Measurements from ENCODE around the gene C12orf43.

Gene C12orf43

DNA sequence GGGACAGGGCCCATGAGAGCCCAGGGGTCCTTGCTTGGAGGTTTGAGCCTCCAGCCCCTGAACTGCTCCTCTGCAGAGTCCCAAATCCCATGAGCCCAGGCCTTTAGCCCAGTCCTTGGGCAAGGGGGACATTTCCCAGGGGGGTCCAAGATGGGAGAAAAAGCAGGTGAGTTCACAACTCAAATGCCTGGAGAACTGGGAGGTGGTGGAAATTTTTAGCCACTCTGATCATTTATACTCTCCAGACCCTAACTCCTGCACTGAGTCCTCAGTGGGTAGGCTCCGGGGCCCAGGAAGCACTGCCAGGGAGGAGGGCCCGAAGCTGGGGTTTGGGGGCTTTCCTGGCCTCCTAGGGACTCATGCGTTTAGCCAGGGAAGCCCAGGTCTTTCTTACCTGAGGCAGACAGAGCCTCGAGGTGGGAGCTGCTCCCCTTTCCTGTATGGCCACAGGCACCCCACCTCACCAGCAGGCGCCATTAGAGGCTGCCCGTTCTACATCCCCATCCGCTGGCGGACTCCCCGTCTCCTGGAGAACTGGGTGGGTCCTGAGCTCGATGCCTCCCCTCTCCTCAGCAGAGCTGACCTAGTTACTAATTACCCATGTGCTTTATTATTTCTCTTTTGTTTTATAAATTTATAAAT, 36.9 kb downstream of the C12orf43 start:
- DNase-seq (ENCODE audit: low read depth, low spot score): no peak

DNA sequence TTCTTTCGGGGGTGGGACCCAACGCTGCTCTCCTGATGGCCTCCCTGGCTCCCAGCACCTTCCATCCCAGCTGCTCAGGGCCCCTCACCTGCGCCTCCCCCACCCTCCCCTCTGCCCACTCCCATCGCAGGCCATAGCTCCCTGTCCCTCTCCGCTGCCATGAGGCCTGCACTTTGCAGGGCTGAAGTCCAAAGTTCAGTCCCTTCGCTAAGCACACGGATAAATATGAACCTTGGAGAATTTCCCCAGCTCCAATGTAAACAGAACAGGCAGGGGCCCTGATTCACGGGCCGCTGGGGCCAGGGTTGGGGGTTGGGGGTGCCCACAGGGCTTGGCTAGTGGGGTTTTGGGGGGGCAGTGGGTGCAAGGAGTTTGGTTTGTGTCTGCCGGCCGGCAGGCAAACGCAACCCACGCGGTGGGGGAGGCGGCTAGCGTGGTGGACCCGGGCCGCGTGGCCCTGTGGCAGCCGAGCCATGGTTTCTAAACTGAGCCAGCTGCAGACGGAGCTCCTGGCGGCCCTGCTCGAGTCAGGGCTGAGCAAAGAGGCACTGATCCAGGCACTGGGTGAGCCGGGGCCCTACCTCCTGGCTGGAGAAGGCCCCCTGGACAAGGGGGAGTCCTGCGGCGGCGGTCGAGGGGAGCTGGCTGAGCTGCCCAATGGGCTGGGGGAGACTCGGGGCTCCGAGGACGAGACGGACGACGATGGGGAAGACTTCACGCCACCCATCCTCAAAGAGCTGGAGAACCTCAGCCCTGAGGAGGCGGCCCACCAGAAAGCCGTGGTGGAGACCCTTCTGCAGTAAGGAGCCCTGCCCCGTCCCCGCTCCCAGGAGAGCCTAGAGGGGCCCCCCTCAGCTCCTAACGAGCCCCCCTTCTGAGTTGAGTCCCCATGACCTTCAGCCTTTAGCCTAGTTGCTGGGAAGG, 37.7 kb downstream of the C12orf43 start, which contains the start of gene HNF1A:
HNF1A (plus strand) TSS at position 248 of the 924 bp plus-strand sequence; CDS start at position 474, 226 bp downstream.
- DNase-seq (ENCODE audit: low read depth, low spot score): no peak

DNA sequence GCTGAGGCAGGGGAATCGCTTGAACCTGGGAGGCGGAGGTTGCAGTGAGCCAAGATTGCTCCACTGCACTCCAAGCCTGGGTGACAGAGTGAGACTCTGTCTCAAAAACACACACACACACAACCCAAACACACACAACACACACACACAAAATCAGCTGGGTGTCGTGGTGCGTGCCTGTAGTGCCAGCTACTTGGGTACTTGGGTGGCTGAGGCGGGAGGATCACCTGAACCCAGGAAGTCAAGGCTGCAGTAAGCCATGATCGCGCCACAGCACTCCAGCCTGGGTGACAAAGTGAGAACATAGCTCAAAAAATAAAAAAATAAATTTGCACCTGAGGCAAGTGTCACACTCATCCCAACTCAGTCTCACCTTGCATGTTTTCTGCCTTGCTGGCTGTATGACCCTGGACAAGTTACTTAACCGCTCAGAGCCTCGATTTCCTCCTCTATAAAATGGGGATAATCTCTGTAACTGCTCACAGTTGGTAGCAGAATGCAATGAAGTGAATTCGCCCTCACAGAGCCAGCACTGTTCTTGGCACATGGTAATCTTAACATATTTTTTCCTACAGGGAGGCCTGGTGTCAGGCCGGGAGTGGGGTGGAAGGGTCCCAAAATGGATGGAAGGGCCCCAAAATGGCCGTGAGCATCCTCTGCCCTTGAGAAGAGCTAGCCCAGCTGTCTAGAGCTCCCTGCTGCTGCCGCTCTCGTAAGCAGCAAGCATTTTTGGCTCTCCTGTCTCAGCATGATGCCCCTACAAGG, 38.6 kb downstream of the C12orf43 start:
- DNase-seq (ENCODE audit: low read depth, low spot score): no peak

DNA sequence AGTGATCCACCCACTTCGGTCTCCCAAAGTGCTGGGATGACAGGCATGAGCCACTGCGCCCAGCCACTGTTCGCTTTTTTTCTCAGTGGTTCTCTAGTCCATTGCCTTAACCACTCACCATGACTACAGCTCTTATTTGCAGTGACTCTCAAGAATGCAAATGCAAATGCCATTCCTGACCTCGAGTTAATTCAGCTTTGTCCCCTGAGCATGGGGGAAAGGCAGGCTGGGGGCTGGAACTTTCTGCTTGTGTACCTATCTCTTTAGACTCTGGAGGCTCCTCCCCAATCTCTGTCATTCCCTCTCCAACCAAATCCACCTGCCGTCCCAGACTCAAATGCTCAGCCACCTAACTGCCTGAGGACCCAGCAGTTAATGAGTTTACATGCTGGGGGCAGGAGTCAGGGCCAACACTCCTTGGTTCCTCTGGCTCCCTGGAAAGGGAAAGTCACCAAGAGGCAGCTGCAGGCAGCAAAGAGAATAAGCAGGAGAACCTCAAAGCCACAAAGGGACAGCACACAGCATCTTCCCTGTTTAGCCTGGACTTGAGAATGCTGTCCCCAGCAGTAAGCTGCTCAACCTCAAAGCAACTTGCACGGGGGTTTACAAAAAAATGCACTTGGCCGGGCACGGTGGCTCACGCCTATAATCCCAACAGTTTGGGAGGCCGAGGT, 43.3 kb downstream of the C12orf43 start:
- peak; percentile 81 for DNase-seq (ENCODE audit: low read depth, low spot score)

DNA sequence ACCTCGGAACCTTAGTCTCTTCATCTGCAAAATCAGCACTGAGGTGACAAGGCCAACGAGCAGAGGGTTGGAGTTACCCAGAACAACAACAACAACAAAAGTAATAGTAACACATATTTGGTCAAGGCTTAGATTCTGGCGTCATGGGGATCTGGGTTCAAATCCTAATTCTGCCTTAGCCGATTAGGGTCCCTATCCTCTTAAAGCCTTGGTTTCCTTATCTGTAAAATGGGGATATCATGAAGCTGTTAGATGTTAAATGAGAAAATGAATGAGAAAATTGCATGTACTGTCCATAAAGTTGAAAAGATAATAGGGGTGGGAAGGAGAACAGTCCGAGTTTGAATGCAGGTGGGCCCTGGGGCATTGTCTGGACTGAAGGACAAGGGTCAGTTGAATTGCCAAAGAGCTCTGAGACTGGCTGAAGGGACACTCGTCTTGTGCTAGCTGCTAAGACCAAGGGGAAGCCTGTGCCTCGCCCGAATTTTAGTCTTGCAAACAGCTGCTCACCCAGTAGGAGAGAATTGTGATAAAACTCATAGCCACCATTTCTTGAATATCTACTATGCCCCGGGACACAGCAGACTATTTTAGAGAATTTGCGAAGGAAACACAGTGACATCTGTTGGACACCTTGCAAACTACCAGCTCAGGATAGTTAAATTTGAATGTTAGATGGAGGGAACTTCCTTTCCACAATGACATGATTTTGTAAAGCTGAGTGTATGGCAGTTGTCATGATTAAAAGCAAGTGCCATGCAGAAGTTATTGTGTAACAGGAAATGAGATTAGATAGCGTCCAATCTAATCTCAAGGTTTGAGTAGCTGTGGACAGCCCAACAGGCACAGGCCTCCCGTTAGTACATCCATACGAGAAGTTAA, 44.7 kb downstream of the C12orf43 start:
- peak; percentile 72 for DNase-seq (ENCODE audit: low read depth, low spot score)

GRCh38 chr12:120970310-120970709, 46.0 kb downstream of the C12orf43 start:
- no peak for DNase-seq (ENCODE audit: low read depth, low spot score)

GRCh38 chr12:120965534-120966091, 50.7 kb downstream of the C12orf43 start:
- DNase-seq (ENCODE audit: low read depth, low spot score): no peak

DNA sequence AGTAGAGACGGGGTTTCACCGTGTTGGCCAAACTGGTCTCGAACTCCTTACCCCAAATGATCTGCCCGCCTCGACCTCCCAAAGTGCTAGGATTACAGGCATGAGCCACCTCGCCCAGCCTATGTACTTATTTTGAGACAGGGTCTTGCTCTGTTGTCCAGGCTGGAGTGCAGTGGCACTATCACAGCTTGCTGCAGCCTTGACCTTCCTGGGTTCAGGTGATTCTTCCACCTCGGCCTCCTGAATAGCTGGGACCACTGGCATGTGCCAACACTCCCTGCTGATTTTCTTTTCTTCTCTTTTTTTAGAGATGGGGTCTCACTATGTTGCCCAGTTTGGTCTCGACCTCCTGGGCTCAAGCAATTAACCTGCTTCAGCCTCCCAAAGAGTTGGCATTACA, 52.0 kb downstream of the C12orf43 start:
- DNase-seq (ENCODE audit: low read depth, low spot score): no peak

- no peak for DNase-seq (ENCODE audit: low read depth, low spot score)
These were observed 53.7 kb downstream of the C12orf43 start for GRCh38 chr12:120962532-120963020.

DNA sequence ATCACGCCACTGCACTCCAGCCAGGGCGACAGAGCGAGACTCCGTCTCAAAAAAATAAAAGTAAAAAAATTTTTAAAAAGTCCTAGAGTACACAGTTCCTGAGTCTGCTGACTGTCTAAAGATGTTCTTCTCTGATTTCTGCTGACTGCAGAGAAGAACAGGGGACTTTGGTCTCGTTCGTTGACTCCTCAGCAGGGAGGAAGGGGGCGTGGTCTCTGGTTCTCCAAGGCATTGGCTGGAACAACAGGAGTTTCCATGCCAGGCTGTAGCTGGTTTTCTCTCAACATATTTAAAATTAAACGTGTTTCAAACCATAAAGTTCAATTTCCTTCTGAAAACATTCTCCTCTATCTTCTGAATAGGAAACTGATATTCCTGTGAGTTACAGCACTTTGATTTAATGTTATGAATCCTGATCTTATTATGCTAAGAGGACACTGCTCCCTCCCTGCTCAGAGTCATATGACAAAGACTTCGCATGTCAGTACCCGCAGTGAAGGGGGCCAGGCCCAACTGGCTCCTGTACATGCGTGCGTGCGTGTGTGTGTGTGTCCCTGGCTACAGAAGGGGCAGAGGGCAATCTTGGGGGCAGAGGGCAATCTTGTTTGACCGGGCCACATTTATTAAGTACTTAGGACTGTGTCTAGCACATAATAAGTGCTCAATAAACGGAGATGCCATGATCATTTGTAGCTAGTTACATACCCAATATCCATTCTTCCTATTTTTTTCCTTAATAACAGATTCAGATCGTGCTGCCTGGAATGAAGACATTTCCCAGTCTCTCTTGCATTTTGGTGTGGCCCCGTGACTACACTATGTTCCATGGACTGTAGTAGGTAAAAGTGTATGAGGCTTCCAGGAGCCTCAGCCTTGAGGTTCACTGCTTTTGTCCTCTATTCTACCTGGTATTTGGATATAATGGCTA, 54.4 kb downstream of the C12orf43 start:
- DNase-seq (ENCODE audit: low read depth, low spot score): no peak

- no peak for DNase-seq (ENCODE audit: low read depth, low spot score)
These were observed 55.6 kb downstream of the C12orf43 start for GRCh38 chr12:120960657-120961056.

GRCh38 chr12:120959111-120959878, 57.0 kb downstream of the C12orf43 start:
- DNase-seq (ENCODE audit: low read depth, low spot score): no peak

GRCh38 chr12:120956579-120957300, 59.5 kb downstream of the C12orf43 start:
- DNase-seq (ENCODE audit: low read depth, low spot score): no peak

- no peak for DNase-seq (ENCODE audit: low read depth, low spot score)
These were observed 61.1 kb downstream of the C12orf43 start for GRCh38 chr12:120955232-120955631.

DNA sequence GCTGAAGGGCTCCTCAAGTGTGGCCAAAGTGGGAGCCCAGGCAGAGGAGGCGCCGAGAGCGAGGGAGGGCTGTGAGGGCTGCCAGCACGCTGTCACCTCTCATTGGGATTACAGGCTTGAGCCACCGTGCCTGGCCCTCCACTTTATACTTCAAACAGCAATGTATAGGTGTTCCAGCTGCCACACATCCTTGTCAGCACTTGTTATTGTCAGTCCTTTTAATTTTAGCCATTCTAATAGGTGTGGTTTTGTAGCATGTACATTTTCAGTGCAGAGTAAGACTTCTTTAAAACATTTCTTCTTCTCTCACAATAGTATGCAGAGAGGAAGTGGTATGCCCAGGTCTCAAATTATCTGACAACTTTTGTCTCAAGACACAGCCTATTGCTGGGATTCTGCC, 65.5 kb downstream of the C12orf43 start:
- no peak for DNase-seq (ENCODE audit: low read depth, low spot score)

Measured in astrocyte of the hippocampus (primary cell).